Thymus (tissue), 11 donors: Measurements from ENCODE around the gene GNAI3. TPM values are rescaled to one million over a fixed set of nuclear protein-coding genes. Genes with fewer than 3 reads are reported as not detected.

Experiments
- DNase-seq, 9 donors: peaks; one replicate each; pipeline ENCODE4 v3.0.0-alpha.2; 2013; ENCODE audit warnings: low spot score in 9 of 9, low read depth in 6 of 9, missing footprints in 1 of 9
- H3K27ac ChIP-seq, 2 donors: one replicate each; pipeline ENCODE4 v1.5.1; 2013; ENCODE audit warnings: control low read depth in 1 of 2, low read depth in 1 of 2, low read length in 1 of 2, mild to moderate bottlenecking in 1 of 2, moderate library complexity in 1 of 2
- H3K27me3 ChIP-seq, 2 donors: one replicate each; pipeline ENCODE4 v1.5.1; 2013; ENCODE audit warnings: low read length in 1 of 2; ENCODE audit not compliant: control insufficient read depth in 2 of 2, insufficient read depth in 1 of 2
- H3K36me3 ChIP-seq, 2 donors: one replicate each; pipeline ENCODE4 v1.5.1; 2013; ENCODE audit warnings: low read length in 1 of 2, mild to moderate bottlenecking in 1 of 2, moderate library complexity in 1 of 2; ENCODE audit not compliant: control insufficient read depth in 2 of 2, insufficient read depth in 2 of 2
- H3K4me1 ChIP-seq, 2 donors: one replicate each; pipeline ENCODE4 v1.5.1; 2013; ENCODE audit warnings: low read length in 2 of 2; ENCODE audit not compliant: control insufficient read depth in 2 of 2, insufficient read depth in 2 of 2
- H3K4me3 ChIP-seq, 2 donors: one replicate each; pipeline ENCODE4 v1.5.1; 2013; ENCODE audit warnings: low read length in 2 of 2, control low read depth in 1 of 2, mild to moderate bottlenecking in 1 of 2
- H3K9me3 ChIP-seq, 2 donors: one replicate each; pipeline ENCODE4 v1.5.1; 2013; ENCODE audit warnings: low read length in 1 of 2, mild to moderate bottlenecking in 1 of 2; ENCODE audit not compliant: control insufficient read depth in 2 of 2, insufficient read depth in 1 of 2
- WGBS: extraction: QIAGEN DNeasy Blood & Tissue Kit; methylation state at CpG from one replicate; pipeline ENCODE4 v1.1.7; 2013; 5-methylcytosine and 5-hydroxymethylcytosine counted together
- polyA plus RNA-seq: library from polyadenylated mRNA; stranded (reverse); fragments of 200-250 nt; gene quantifications from one replicate; pipeline ENCODE4 v1.2.3, GENCODE V29; 2013
- total RNA-seq: library from RNA; stranded (reverse); fragments of 120-200 nt; gene quantifications from one replicate; pipeline ENCODE4 v1.2.4, GENCODE V29; 2013
- donor health status: healthy.

Gene GNAI3
- total and polyA plus RNA-seq, 2 donors = 4.7 to 7.7 TPM

- DNase-seq = no peak
- H3K9me3 ChIP-seq = no peaks in the 10 kb centered on the region
- H3K27ac ChIP-seq = peak overlapping the region in 1 of 2 donors; percentile 34
- H3K4me1 ChIP-seq = peaks cover 4 to 34% of the 10 kb centered on the region in 2 donors
- H3K36me3 ChIP-seq = no peaks in the 10 kb centered on the region
- H3K27me3 ChIP-seq = no peaks in the 10 kb centered on the region
- WGBS = 97% methylated on average over 4 of the region's 4 CpGs
- no peak overlapping the region for H3K4me3 ChIP-seq
Observed at GRCh38 chr1:109531380-109531779, 17.0 kb upstream of the GNAI3 start.

GRCh38 chr1:109531826-109532364 is 16.5 kb upstream of the GNAI3 start:
- H3K27ac ChIP-seq = no peak overlapping the region
- no peak for DNase-seq
- no peaks in the 10 kb centered on the region for H3K27me3 ChIP-seq
- 79% methylated on average over 16 of the region's 16 CpGs for WGBS
- no peak overlapping the region for H3K4me3 ChIP-seq
- H3K36me3 ChIP-seq = no peaks in the 10 kb centered on the region
- no peaks in the 10 kb centered on the region for H3K9me3 ChIP-seq
- H3K4me1 ChIP-seq = peaks cover 4 to 34% of the 10 kb centered on the region in 2 donors

- Histone ChIP-seq H3K36me3 (no peaks in the 10 kb centered on the region), H3K9me3 (no peaks in the 10 kb centered on the region), H3K27ac (peak overlapping the region; percentile 87 to 88), H3K4me3 (peak overlapping the region in 1 of 2 donors; percentile 18), H3K4me1 (peaks cover 4 to 34% of the 10 kb centered on the region in 2 donors), H3K27me3 (no peaks in the 10 kb centered on the region)
- 21% methylated on average over 12 of the region's 12 CpGs for WGBS
- DNase-seq = peak; percentile 76 to 95 (median 89)
Observed at GRCh38 chr1:109532365-109533136, 15.9 kb upstream of the GNAI3 start.

GRCh38 chr1:109534307-109534858 is 14.0 kb upstream of the GNAI3 start:
- no peaks in the 10 kb centered on the region for H3K9me3 ChIP-seq
- H3K27me3 ChIP-seq = peaks cover 0 to 2% of the 10 kb centered on the region in 2 donors
- H3K27ac ChIP-seq = no peak overlapping the region
- no peaks in the 10 kb centered on the region for H3K36me3 ChIP-seq
- no peak for DNase-seq
- no peak overlapping the region for H3K4me3 ChIP-seq
- WGBS = 88% methylated on average over 1 of the region's 1 CpG
- peaks cover 4 to 34% of the 10 kb centered on the region in 2 donors for H3K4me1 ChIP-seq

- Histone ChIP-seq H3K9me3 (no peaks in the 10 kb centered on the region), H3K4me3 (no peak overlapping the region), H3K4me1 (peaks cover 4 to 25% of the 10 kb centered on the region in 2 donors), H3K36me3 (no peaks in the 10 kb centered on the region), H3K27me3 (peaks cover 0 to 4% of the 10 kb centered on the region in 2 donors), H3K27ac (no peak overlapping the region)
- DNase-seq = no peak
- WGBS = 89% methylated on average over 4 of the region's 4 CpGs
Observed at GRCh38 chr1:109535481-109535880, 12.9 kb upstream of the GNAI3 start.

- 84% methylated on average over 5 of the region's 5 CpGs for WGBS
- Histone ChIP-seq H3K36me3 (no peaks in the 10 kb centered on the region), H3K4me1 (peaks cover 4 to 19% of the 10 kb centered on the region in 2 donors), H3K27ac (no peak overlapping the region), H3K27me3 (peaks cover 0 to 4% of the 10 kb centered on the region in 2 donors), H3K4me3 (no peak overlapping the region), H3K9me3 (no peaks in the 10 kb centered on the region)
- no peak for DNase-seq
Observed at GRCh38 chr1:109535971-109536491, 12.4 kb upstream of the GNAI3 start.

GRCh38 chr1:109537450-109538178 is 10.8 kb upstream of the GNAI3 start:
- 98% methylated on average over 9 of the region's 9 CpGs for WGBS
- H3K4me1 ChIP-seq = peaks cover 0 to 3% of the 10 kb centered on the region in 2 donors

GRCh38 chr1:109538827-109539555 is 9.4 kb upstream of the GNAI3 start:
- 96% methylated on average over 9 of the region's 9 CpGs for WGBS
- no peaks in the 10 kb centered on the region for H3K4me1 ChIP-seq
- H3K27me3 ChIP-seq = peaks cover 0 to 4% of the 10 kb centered on the region in 2 donors
- no peak overlapping the region for H3K27ac ChIP-seq
- H3K9me3 ChIP-seq = no peaks in the 10 kb centered on the region
- H3K4me3 ChIP-seq = no peak overlapping the region
- no peaks in the 10 kb centered on the region for H3K36me3 ChIP-seq
- DNase-seq = no peak

More at GRCh38 chr1:109537450-109538178, 10.8 kb upstream of the GNAI3 start:
- Histone ChIP-seq H3K27me3 (peaks cover 0 to 4% of the 10 kb centered on the region in 2 donors), H3K36me3 (no peaks in the 10 kb centered on the region), H3K27ac (no peak overlapping the region), H3K4me3 (no peak overlapping the region), H3K9me3 (no peaks in the 10 kb centered on the region)
- DNase-seq = no peak
